SK-N-SH (cell line): Measurements from ENCODE around the gene SRSF1.

Experiments
- CHD2 ChIP-seq: fragments of 150-350 bp; IDR thresholded peaks from 2 replicates; pipeline ENCODE4 v1.6.1; 2018; ENCODE audit warnings: low read length; ENCODE audit not compliant: partially characterized antibody
- CTCF ChIP-seq: fragments of 200-600 bp; sonication (generic); IDR thresholded peaks from 2 replicates; pipeline ENCODE4 v1.6.1; 2017; ENCODE audit warnings: antibody characterized with exemption, mild to moderate bottlenecking, moderate library complexity
- EP300 ChIP-seq, 2 experiments: IDR thresholded peaks; 2 replicates each; pipeline versions ENCODE4 v1.4.0 to v1.6.1; 2012; ENCODE audit warnings: borderline replicate concordance in 1 of 2, low read depth in 1 of 2, low read length in 1 of 2
- EZH2phosphoT487 ChIP-seq: fragments of 200-600 bp; sonication (generic); IDR thresholded peaks from 2 replicates; pipeline ENCODE4 v1.6.1; 2017; ENCODE audit warnings: low read depth, mixed run types, mild to moderate bottlenecking, antibody characterized with exemption, moderate library complexity, borderline replicate concordance
- FOSL2 ChIP-seq: IDR thresholded peaks from 2 replicates; pipeline ENCODE4 v1.4.0; 2012; ENCODE audit warnings: low read depth, mild to moderate bottlenecking, moderate library complexity, borderline replicate concordance
- JUND ChIP-seq: IDR thresholded peaks from 2 replicates; pipeline ENCODE4 v1.4.0; 2012
- MXI1 ChIP-seq: IDR thresholded peaks from 2 replicates; pipeline ENCODE4 v1.6.1; 2012; ENCODE audit warnings: mild to moderate bottlenecking, low read depth, low read length, improper control_type of control experiment
- RAD21 ChIP-seq: IDR thresholded peaks from 2 replicates; pipeline ENCODE4 v1.6.1; 2012; ENCODE audit warnings: mild to moderate bottlenecking, low read length
- SIN3A ChIP-seq: IDR thresholded peaks from 2 replicates; pipeline ENCODE4 v1.6.1; 2012; ENCODE audit warnings: low read depth, mild to moderate bottlenecking, low read length, moderate library complexity, borderline replicate concordance
- SMC3 ChIP-seq: IDR thresholded peaks from 2 replicates; pipeline ENCODE4 v1.6.1; 2012; ENCODE audit warnings: low read depth, low read length, improper control_type of control experiment
- TAF1 ChIP-seq: IDR thresholded peaks from 2 replicates; pipeline ENCODE4 v1.6.1; 2012; ENCODE audit warnings: low read depth, mild to moderate bottlenecking, low read length, moderate library complexity, borderline replicate concordance
- YY1 ChIP-seq: IDR thresholded peaks from 2 replicates; pipeline ENCODE4 v1.4.0; 2012; ENCODE audit warnings: low read depth, mild to moderate bottlenecking

GRCh38 chr17:58046239-58047094, 39.4 kb upstream of the SRSF1 start:
- no peak for TF ChIP-seq CHD2
- no peak for TF ChIP-seq CTCF
- TF ChIP-seq SMC3 = no peak
- no peak for TF ChIP-seq SIN3A
- no peak for TF ChIP-seq TAF1
- TF ChIP-seq YY1 = no peak
- TF ChIP-seq EZH2phosphoT487 = no peak
- TF ChIP-seq FOSL2 = no peak
- TF ChIP-seq EP300 (IDR thresholded peaks at IDR 0.05; ENCODE audit: borderline replicate concordance in 1 of 2, low read depth in 1 of 2, low read length in 1 of 2) = no peak
- no peak for TF ChIP-seq JUND
- TF ChIP-seq MXI1 = no peak
- no peak for TF ChIP-seq RAD21
